Right lobe of liver (tissue), 4 donors: ENCODE data around the gene TRIM45.

ENCODE experiments used
- POLR2A ChIP-seq: fragments of 450-650 bp; IDR thresholded peaks from one replicate; pipeline ENCODE4 v1.6.1; 2017; ENCODE audit warnings: antibody characterized with exemption, mild to moderate bottlenecking
- TF ChIP-seq, protein P1 (sequence below), 4 donors: fragments of 200-600 bp in 3 of 4; fragments of 450-650 bp in 1 of 4; IDR thresholded peaks; one replicate each; pipeline versions ENCODE4 v1.5.1 to v1.8.0; 2016 to 2022; ENCODE audit warnings: antibody characterized with exemption in 4 of 4, mild to moderate bottlenecking in 2 of 4
- donor health status: DM: no; HTN: no; CAD: no.
- donor health status: DM: no; HTN: no; CAD: no.
- donor health status: DM: no; HTN: yes; CAD: no.

DNA sequence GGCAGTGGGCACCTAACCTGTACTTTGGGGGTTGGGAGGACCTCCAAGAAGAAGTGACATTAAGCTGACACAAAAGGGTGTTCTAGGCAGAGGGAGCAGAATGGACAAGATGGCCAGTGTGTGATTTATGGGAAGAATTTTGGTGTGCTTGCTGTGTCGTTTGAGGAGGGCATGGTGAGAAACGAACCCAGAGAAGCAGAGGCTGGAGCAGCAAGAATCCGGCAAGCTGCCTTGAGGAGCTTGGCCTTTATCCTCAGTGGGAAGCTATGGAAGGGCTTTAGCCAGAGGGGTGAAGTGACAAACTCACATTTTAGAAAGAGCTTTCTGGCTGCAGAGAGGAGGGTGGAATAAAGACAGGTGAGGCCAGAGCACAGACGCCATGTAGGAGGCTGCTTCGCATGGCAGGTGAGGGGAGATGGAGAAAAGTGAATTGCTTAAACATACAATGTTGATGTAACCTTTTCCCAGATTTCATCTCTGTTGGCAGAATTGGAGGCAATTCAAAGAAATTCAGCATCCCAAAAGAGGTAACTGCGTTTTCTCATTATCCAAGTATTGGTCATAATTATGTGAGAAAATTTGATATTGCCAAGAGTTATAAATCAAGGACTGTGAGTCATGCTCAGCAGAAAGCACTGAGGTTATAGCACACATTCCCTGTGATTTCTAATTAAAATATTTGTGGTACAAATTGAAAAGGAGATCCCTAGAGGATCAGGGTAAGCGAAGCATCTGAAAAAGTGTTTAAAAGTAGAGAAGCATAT, 26.5 kb downstream of the TRIM45 start:
- no peak for TF ChIP-seq POLR2A
- TF ChIP-seq, protein P1, sequence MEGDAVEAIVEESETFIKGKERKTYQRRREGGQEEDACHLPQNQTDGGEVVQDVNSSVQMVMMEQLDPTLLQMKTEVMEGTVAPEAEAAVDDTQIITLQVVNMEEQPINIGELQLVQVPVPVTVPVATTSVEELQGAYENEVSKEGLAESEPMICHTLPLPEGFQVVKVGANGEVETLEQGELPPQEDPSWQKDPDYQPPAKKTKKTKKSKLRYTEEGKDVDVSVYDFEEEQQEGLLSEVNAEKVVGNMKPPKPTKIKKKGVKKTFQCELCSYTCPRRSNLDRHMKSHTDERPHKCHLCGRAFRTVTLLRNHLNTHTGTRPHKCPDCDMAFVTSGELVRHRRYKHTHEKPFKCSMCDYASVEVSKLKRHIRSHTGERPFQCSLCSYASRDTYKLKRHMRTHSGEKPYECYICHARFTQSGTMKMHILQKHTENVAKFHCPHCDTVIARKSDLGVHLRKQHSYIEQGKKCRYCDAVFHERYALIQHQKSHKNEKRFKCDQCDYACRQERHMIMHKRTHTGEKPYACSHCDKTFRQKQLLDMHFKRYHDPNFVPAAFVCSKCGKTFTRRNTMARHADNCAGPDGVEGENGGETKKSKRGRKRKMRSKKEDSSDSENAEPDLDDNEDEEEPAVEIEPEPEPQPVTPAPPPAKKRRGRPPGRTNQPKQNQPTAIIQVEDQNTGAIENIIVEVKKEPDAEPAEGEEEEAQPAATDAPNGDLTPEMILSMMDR (IDR thresholded peaks at IDR 0.05), result no peak
